Mesangial cell (primary cell): Measurements from ENCODE around the gene WTIP. TPM values are rescaled to one million over a fixed set of nuclear protein-coding genes. Genes with fewer than 3 reads are reported as not detected.

Source experiments
- total RNA-seq: library from RNA; depleted of rRNA; stranded (reverse); fragments of >200 nt; gene quantifications from 2 replicates; pipeline ENCODE4 v1.2.3, GENCODE V29; 2015

The WTIP gene
- 21.5 and 36.4 TPM in 2 replicates for total RNA-seq

GRCh38 chr19:34480971-34481841 is at the start of gene WTIP:
TSS of gene WTIP (plus strand) at chr19:34481758. CDS start at chr19:34481975, 217 bp downstream.

Other genes starting within 250 kb of the WTIP start
- gene GARRE1, start 227.2 kb upstream of the WTIP start, total RNA-seq = 16.8 and 25.5 TPM in 2 replicates
- gene GPI, start 116.6 kb upstream of the WTIP start, total RNA-seq = 246 and 260 TPM in 2 replicates
- 19.4 and 31.9 TPM in 2 replicates for gene PDCD2L, start 77.4 kb upstream of the WTIP start, total RNA-seq
- gene UBA2, start 53.4 kb upstream of the WTIP start, total RNA-seq = 55.7 and 69.4 TPM in 2 replicates
- gene SCGB2B2, start 195.4 kb downstream of the WTIP start, total RNA-seq = 0.13 TPM in 1 of 2 replicates, not detected in the other
- gene ZNF302, start 195.9 kb downstream of the WTIP start, total RNA-seq = 4.4 and 7.1 TPM in 2 replicates